ENCODE results near the gene RSPO3. TPM values are rescaled to one million over a fixed set of nuclear protein-coding genes. Genes with fewer than 3 reads are reported as not detected.

The RSPO3 gene
- total and polyA plus RNA-seq, 2 of the 4 experiments (the other 2 are of a cell fraction): not detected

DNA sequence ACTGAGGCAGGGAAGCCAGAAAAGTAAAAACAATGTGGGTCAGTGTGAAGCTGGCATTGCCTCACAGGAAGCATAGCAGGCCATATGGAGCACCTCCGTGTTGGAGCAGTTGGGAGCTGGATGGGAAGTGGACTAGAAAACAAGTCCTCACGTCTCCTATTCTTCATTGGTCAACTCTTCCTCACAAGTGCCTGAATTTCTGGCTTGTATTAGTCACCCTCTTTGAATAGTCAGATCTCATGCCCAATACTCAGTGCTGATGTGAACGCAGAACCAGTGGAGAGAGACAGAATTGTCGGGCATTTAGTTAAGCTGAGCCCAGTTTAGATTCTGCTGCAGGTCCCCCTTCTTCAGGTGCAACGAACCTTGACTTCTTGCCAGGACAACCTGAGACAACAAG is 22.3 kb upstream of the RSPO3 start:
- Histone ChIP-seq H3K14ac (replicated peaks; ENCODE audit: low read depth, low read length) (no peak overlapping the region), H2BK120ac (ENCODE audit: low read depth, low read length) (no peak overlapping the region), H3K9me3 (ENCODE audit: control insufficient read depth, insufficient read depth, low read length) (no peaks in the 10 kb centered on the region), H3K4me1 (ENCODE audit: control insufficient read depth, insufficient read depth, low read length) (0 out of 2 replicates have a peak, but pooled peaks cover 2% of the 10 kb centered on the region), H2BK15ac (ENCODE audit: low read depth, low read length) (no peak overlapping the region), H3K79me1 (ENCODE audit: low read depth in 1 of 2, low read length in 2 of 2) (no peaks in the 10 kb centered on the region), H3K27ac (ENCODE audit: insufficient read depth, low read length) (no peak overlapping the region), H3K4ac (ENCODE audit: low read depth, low read length) (no peak overlapping the region), H2BK5ac (ENCODE audit: low read depth, low read length, poor library complexity, severe bottlenecking) (no peak overlapping the region), H4K8ac (ENCODE audit: low read depth in 2 of 2, low read length in 2 of 2) (no peak overlapping the region), H2AK5ac (ENCODE audit: low read depth, low read length) (no peak overlapping the region), H3K9me1 (ENCODE audit: insufficient read depth, low read length) (no peaks in the 10 kb centered on the region), H4K20me1 (ENCODE audit: insufficient read depth, low read length) (no peaks in the 10 kb centered on the region), H3K4me2 (ENCODE audit: low read depth, low read length) (no peak overlapping the region), H2AK9ac (replicated peaks; ENCODE audit: low read depth, low read length, poor library complexity) (no peak overlapping the region), H2AFZ (replicated peaks; ENCODE audit: low read length, poor library complexity) (no peak overlapping the region), H3K4me3 (ENCODE audit: insufficient read depth, low read depth, low read length) (no peak overlapping the region), H3K56ac (ENCODE audit: extremely low read depth, insufficient read depth, low read length) (no peak overlapping the region), H3K36me3 (ENCODE audit: control insufficient read depth, insufficient read depth, low read length) (no peaks in the 10 kb centered on the region), H2BK20ac (ENCODE audit: low read depth, low read length) (no peak overlapping the region), H3K23ac (ENCODE audit: low read depth, low read length) (no peak overlapping the region), H3K27me3 (ENCODE audit: control insufficient read depth, insufficient read depth, low read length) (peaks cover 6% of the 10 kb centered on the region), H4K5ac (ENCODE audit: low read depth, low read length) (no peak overlapping the region), H3K9ac (ENCODE audit: low read depth, low read length) (no peak overlapping the region), H4K91ac (ENCODE audit: insufficient read depth, low read depth, low read length) (no peak overlapping the region), H3K18ac (ENCODE audit: low read depth, low read length) (no peak overlapping the region)
- ATAC-seq (ENCODE audit: low read depth) (no peak), DNase-seq (no peak)
- intact Hi-C loops (cut with micrococcal nuclease): no loop called here
- no TSS peak for BruUV-seq (replicated peaks)
- POLR2A ChIA-PET (ENCODE audit: unreplicated experiment): no interaction called here
- no peak for TF ChIP-seq CHD1 (IDR thresholded peaks at IDR 0.05; ENCODE audit: low read depth, low read length)
- TF ChIP-seq CEBPB (IDR thresholded peaks at IDR 0.05; ENCODE audit: low read depth, low read length): no peak
- TF ChIP-seq POLR2A (IDR thresholded peaks at IDR 0.05; ENCODE audit: low read depth, low read length): no peak
- no peak for TF ChIP-seq RAD21 (IDR thresholded peaks at IDR 0.05; ENCODE audit: low read length)
- no peak for TF ChIP-seq NFE2L2 (IDR thresholded peaks at IDR 0.05; ENCODE audit: low read depth, low read length)
- TF ChIP-seq, protein P1, sequence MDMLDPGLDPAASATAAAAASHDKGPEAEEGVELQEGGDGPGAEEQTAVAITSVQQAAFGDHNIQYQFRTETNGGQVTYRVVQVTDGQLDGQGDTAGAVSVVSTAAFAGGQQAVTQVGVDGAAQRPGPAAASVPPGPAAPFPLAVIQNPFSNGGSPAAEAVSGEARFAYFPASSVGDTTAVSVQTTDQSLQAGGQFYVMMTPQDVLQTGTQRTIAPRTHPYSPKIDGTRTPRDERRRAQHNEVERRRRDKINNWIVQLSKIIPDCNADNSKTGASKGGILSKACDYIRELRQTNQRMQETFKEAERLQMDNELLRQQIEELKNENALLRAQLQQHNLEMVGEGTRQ (IDR thresholded peaks at IDR 0.05; ENCODE audit: low read depth, low read length): no peak
- TF ChIP-seq FOS (IDR thresholded peaks at IDR 0.05; ENCODE audit: low read depth, low read length): no peak
- TF ChIP-seq, protein P2, sequence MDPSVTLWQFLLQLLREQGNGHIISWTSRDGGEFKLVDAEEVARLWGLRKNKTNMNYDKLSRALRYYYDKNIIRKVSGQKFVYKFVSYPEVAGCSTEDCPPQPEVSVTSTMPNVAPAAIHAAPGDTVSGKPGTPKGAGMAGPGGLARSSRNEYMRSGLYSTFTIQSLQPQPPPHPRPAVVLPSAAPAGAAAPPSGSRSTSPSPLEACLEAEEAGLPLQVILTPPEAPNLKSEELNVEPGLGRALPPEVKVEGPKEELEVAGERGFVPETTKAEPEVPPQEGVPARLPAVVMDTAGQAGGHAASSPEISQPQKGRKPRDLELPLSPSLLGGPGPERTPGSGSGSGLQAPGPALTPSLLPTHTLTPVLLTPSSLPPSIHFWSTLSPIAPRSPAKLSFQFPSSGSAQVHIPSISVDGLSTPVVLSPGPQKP (IDR thresholded peaks at IDR 0.05; ENCODE audit: borderline replicate concordance, low read depth, low read length): no peak
- TF ChIP-seq RCOR1 (IDR thresholded peaks at IDR 0.05; ENCODE audit: insufficient replicate concordance, low read length): no peak
- TF ChIP-seq MAZ (IDR thresholded peaks at IDR 0.05; ENCODE audit: borderline replicate concordance, low read depth, low read length): no peak
- no peak for TF ChIP-seq SMC3 (IDR thresholded peaks at IDR 0.05; ENCODE audit: low read depth, low read length)
- no peak for TF ChIP-seq RFX5 (IDR thresholded peaks at IDR 0.05; ENCODE audit: low read depth, low read length)
- TF ChIP-seq, protein P3, sequence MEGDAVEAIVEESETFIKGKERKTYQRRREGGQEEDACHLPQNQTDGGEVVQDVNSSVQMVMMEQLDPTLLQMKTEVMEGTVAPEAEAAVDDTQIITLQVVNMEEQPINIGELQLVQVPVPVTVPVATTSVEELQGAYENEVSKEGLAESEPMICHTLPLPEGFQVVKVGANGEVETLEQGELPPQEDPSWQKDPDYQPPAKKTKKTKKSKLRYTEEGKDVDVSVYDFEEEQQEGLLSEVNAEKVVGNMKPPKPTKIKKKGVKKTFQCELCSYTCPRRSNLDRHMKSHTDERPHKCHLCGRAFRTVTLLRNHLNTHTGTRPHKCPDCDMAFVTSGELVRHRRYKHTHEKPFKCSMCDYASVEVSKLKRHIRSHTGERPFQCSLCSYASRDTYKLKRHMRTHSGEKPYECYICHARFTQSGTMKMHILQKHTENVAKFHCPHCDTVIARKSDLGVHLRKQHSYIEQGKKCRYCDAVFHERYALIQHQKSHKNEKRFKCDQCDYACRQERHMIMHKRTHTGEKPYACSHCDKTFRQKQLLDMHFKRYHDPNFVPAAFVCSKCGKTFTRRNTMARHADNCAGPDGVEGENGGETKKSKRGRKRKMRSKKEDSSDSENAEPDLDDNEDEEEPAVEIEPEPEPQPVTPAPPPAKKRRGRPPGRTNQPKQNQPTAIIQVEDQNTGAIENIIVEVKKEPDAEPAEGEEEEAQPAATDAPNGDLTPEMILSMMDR (conservative IDR thresholded peaks at IDR 0.05; ENCODE audit: low read depth, low read length): no peak
- no peak for TF ChIP-seq BHLHE40 (IDR thresholded peaks at IDR 0.05; ENCODE audit: low read depth, low read length)
- no peak for TF ChIP-seq MXI1 (IDR thresholded peaks at IDR 0.05; ENCODE audit: borderline replicate concordance, low read depth, low read length)
- TF ChIP-seq MAFK (IDR thresholded peaks at IDR 0.05; ENCODE audit: low read depth, low read length): no peak
- 67% methylated on average over 1 of the region's 5 CpGs; no CpG with 5 or more reads in 1 of the 2 experiments for WGBS, 2 experiments (ENCODE audit: extremely low coverage in 2 of 2, insufficient read length in 1 of 2)
- CTCF ChIA-PET: interaction anchor here (0.7 to 1.2 kb wide), 2 partner anchors 19 to 120 kb away, joined by 3 read pairs; no protein-coding TSS in a partner anchor
- in situ Hi-C loops (cut with MboI; ENCODE audit: low sequenced_read_pairs): no loop called here
- dilution Hi-C loops (cut with HindIII; ENCODE audit: low sequenced_read_pairs, unreplicated experiment): no loop called here

Measured in IMR-90 (cell line).